GM12878 (cell line): ENCODE data around the gene TANC1.

Source experiments
- NKRF ChIP-seq: fragments of 450-650 bp; conservative IDR thresholded peaks from 2 replicates; pipeline ENCODE4 v1.6.1; 2017; ENCODE audit warnings: mild to moderate bottlenecking, moderate library complexity
- POLR2AphosphoS5 ChIP-seq: IDR thresholded peaks from 2 replicates; pipeline ENCODE4 v1.6.1; 2011; ENCODE audit warnings: mild to moderate bottlenecking, low read length, inconsistent platforms
- SMC3 ChIP-seq: IDR thresholded peaks from 2 replicates; pipeline ENCODE4 v1.6.1; 2011; ENCODE audit warnings: low read length, improper control_type of control experiment, borderline replicate concordance
- SPI1 ChIP-seq: IDR thresholded peaks from 2 replicates; pipeline ENCODE4 v1.6.1; 2011; ENCODE audit warnings: low read depth, mild to moderate bottlenecking, low read length, moderate library complexity, borderline replicate concordance; ENCODE audit not compliant: insufficient read depth
- TF ChIP-seq, protein P1 (sequence below): IDR thresholded peaks from 2 replicates; pipeline ENCODE4 v1.6.1; 2011; ENCODE audit warnings: low read depth, low read length, improper control_type of control experiment, borderline replicate concordance
- TF ChIP-seq, protein P2 (sequence below), 3 experiments: IDR thresholded peaks in 2 of 3; conservative IDR thresholded peaks in 1 of 3; 2 replicates each; pipeline ENCODE4 v1.5.1; 2011; ENCODE audit warnings: low read depth in 3 of 3, low read length in 3 of 3, mild to moderate bottlenecking in 3 of 3, control low read depth in 2 of 3, moderate library complexity in 2 of 3, inconsistent platforms in 1 of 3, mixed read lengths in 1 of 3; ENCODE audit not compliant: control insufficient read depth in 2 of 3, insufficient read depth in 1 of 3; ENCODE audit errors: extremely low read depth in 1 of 3
- TF ChIP-seq, protein P3 (sequence below): fragments of 450-650 bp; IDR thresholded peaks from 2 replicates; pipeline ENCODE4 v1.6.1; 2018; ENCODE audit warnings: borderline replicate concordance, mild to moderate bottlenecking; ENCODE audit not compliant: partially characterized antibody

GRCh38 chr2:159265171-159265576 lies 296.7 kb downstream of the TANC1 start:
- TF ChIP-seq, protein P1, sequence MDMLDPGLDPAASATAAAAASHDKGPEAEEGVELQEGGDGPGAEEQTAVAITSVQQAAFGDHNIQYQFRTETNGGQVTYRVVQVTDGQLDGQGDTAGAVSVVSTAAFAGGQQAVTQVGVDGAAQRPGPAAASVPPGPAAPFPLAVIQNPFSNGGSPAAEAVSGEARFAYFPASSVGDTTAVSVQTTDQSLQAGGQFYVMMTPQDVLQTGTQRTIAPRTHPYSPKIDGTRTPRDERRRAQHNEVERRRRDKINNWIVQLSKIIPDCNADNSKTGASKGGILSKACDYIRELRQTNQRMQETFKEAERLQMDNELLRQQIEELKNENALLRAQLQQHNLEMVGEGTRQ, result no peak
- TF ChIP-seq NKRF, result no peak
- TF ChIP-seq, protein P2, sequence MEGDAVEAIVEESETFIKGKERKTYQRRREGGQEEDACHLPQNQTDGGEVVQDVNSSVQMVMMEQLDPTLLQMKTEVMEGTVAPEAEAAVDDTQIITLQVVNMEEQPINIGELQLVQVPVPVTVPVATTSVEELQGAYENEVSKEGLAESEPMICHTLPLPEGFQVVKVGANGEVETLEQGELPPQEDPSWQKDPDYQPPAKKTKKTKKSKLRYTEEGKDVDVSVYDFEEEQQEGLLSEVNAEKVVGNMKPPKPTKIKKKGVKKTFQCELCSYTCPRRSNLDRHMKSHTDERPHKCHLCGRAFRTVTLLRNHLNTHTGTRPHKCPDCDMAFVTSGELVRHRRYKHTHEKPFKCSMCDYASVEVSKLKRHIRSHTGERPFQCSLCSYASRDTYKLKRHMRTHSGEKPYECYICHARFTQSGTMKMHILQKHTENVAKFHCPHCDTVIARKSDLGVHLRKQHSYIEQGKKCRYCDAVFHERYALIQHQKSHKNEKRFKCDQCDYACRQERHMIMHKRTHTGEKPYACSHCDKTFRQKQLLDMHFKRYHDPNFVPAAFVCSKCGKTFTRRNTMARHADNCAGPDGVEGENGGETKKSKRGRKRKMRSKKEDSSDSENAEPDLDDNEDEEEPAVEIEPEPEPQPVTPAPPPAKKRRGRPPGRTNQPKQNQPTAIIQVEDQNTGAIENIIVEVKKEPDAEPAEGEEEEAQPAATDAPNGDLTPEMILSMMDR (IDR thresholded peaks at IDR 0.05 in 2 of 3, conservative IDR thresholded peaks at IDR 0.05 in 1 of 3; ENCODE audit: control insufficient read depth in 2 of 3, extremely low read depth in 1 of 3, insufficient read depth in 1 of 3, low read depth in 3 of 3, low read length in 3 of 3), result no peak
- no peak for TF ChIP-seq SMC3
- TF ChIP-seq POLR2AphosphoS5, result no peak
- TF ChIP-seq, protein P3, sequence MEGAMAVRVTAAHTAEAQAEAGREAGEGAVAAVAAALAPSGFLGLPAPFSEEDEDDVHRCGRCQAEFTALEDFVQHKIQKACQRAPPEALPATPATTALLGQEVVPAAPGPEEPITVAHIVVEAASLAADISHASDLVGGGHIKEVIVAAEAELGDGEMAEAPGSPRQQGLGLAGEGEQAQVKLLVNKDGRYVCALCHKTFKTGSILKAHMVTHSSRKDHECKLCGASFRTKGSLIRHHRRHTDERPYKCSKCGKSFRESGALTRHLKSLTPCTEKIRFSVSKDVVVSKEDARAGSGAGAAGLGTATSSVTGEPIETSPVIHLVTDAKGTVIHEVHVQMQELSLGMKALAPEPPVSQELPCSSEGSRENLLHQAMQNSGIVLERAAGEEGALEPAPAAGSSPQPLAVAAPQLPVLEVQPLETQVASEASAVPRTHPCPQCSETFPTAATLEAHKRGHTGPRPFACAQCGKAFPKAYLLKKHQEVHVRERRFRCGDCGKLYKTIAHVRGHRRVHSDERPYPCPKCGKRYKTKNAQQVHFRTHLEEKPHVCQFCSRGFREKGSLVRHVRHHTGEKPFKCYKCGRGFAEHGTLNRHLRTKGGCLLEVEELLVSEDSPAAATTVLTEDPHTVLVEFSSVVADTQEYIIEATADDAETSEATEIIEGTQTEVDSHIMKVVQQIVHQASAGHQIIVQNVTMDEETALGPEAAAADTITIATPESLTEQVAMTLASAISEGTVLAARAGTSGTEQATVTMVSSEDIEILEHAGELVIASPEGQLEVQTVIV, result no peak
- TF ChIP-seq SPI1, result no peak
